ENCODE data around the gene NVL. TPM values are rescaled to one million over a fixed set of nuclear protein-coding genes. Genes with fewer than 3 reads are reported as not detected.

Gene NVL
- total and polyA plus RNA-seq, 10 of the 15 experiments (the other 5 are each of a cell fraction or from before 2014, with no cell fraction given), result 20.3 to 49.6 (median 35.2) TPM

- Histone ChIP-seq H4K20me1 (ENCODE audit: control insufficient read depth, insufficient read depth) (no peaks in the 10 kb centered on the region), H3K9ac (ENCODE audit: control insufficient read depth, insufficient read depth, low read length) (peak overlapping the region; percentile 89), H3K27ac (ENCODE audit: control insufficient read depth, insufficient read depth) (peak overlapping the region; percentile 91), H3K4me3 (peak overlapping the region; percentile 90), H2AFZ (ENCODE audit: control insufficient read depth, low read depth, low read length) (peak overlapping the region; percentile 75), H3K4me2 (ENCODE audit: control insufficient read depth, insufficient read depth) (peak overlapping the region; percentile 40), H3K9me3 (replicated peaks; ENCODE audit: control insufficient read depth, insufficient read depth, low read length) (no peaks in the 10 kb centered on the region), H3K36me3 (ENCODE audit: control insufficient read depth in 2 of 2, insufficient read depth in 2 of 2, low read length in 1 of 2) (no peaks in the 10 kb centered on the region), H3K4me1 (ENCODE audit: control insufficient read depth, insufficient read depth, low read length) (peaks cover 16% of the 10 kb centered on the region; the same call in 1 of the 2 replicates), H3K27me3 (replicated peaks in 1 of 2; ENCODE audit: control insufficient read depth in 2 of 2, insufficient read depth in 2 of 2, low read length in 1 of 2) (no peaks in the 10 kb centered on the region), H3K79me2 (ENCODE audit: control insufficient read depth, insufficient read depth, low read length) (peaks cover 37% of the 10 kb centered on the region)
- ChIA-PET SMC1A (ENCODE audit: uncharacterized antibody, unreplicated experiment) (interaction anchor here (0.7 to 2.9 kb wide), 6 partner anchors 11 to 195 kb away, joined by 3 to 14 read pairs (median 4); no protein-coding TSS in a partner anchor), RAD21 (ENCODE audit: unreplicated experiment) (interaction anchor here (0.9 to 1.9 kb wide), 7 partner anchors 10 to 337 kb away, joined by 3 to 8 read pairs (median 4); partner anchors contain the start of gene TP53BP2), POLR2A (interaction anchor here (1.3 to 1.8 kb wide), 3 partner anchors 10 to 21 kb away, joined by 4 to 7 read pairs (median 6); no protein-coding TSS in a partner anchor), CTCF (interaction anchor here (0.6 to 2.5 kb wide), 7 partner anchors 12 to 93 kb away, joined by 3 to 9 read pairs (median 4); no protein-coding TSS in a partner anchor)
- intact Hi-C loops (cut with micrococcal nuclease; ENCODE audit: unreplicated experiment) (loop anchor here (1.0 to 5.0 kb wide), 4 partner anchors 13 to 335 kb away; partner anchors contain the start of genes NVL and TP53BP2), in situ Hi-C loops (cut with MboI) (no loop called here)
- FAIRE-seq (peak; percentile 78), ATAC-seq (peak; percentile 61), DNase-seq (ENCODE audit: low read depth, low spot score) (peak; percentile 91)
- WGBS (ENCODE audit: insufficient coverage, insufficient replicate concordance, low lambda C conversion rate, missing lambda C conversion rate), result 13% methylated on average over 22 of the region's 22 CpGs
- TSS peak; percentile 94 for BruUV-seq (replicated peaks)
- no peak for TF ChIP-seq LARP7 (IDR thresholded peaks at IDR 0.05)
- no peak for TF ChIP-seq FOS (IDR thresholded peaks at IDR 0.05; ENCODE audit: borderline replicate concordance, extremely low read depth, insufficient read length)
- TF ChIP-seq MAX (IDR thresholded peaks at IDR 0.05; ENCODE audit: low read depth, low read length), result no peak; the same call in 1 of the 2 replicates
- no peak for TF ChIP-seq WRNIP1 (IDR thresholded peaks at IDR 0.05; ENCODE audit: borderline replicate concordance, low read depth, low read length)
- 0 out of 2 replicates have a peak, but pooled peaks have one; percentile 53 for TF ChIP-seq BCL11A (IDR thresholded peaks at IDR 0.05; ENCODE audit: low read depth, low read length)
- peak; percentile 87 for TF ChIP-seq PML (IDR thresholded peaks at IDR 0.05; ENCODE audit: low read length)
- TF ChIP-seq PKNOX1 (IDR thresholded peaks at IDR 0.05), result peak; percentile 72
- no peak for TF ChIP-seq RFX5 (IDR thresholded peaks at IDR 0.05; ENCODE audit: low read depth, low read length)
- TF ChIP-seq TARDBP (IDR thresholded peaks at IDR 0.05; ENCODE audit: borderline replicate concordance), result no peak
- no peak for TF ChIP-seq BRCA1 (IDR thresholded peaks at IDR 0.05; ENCODE audit: low read depth, low read length)
- TF ChIP-seq USF2 (IDR thresholded peaks at IDR 0.05; ENCODE audit: borderline replicate concordance, low read depth, low read length), result no peak
- no peak for TF ChIP-seq POLR2AphosphoS5 (IDR thresholded peaks at IDR 0.05; ENCODE audit: low read length)
- peak; percentile 98 for TF ChIP-seq RUNX3 (IDR thresholded peaks at IDR 0.05; ENCODE audit: low read length)
- TF ChIP-seq SMAD5 (IDR thresholded peaks at IDR 0.05; ENCODE audit: low read depth), result no peak
- TF ChIP-seq ELK1 (IDR thresholded peaks at IDR 0.05; ENCODE audit: low read depth, low read length), result no peak
- TF ChIP-seq MYC (IDR thresholded peaks at IDR 0.05; ENCODE audit: insufficient read depth, insufficient read length, insufficient replicate concordance, low read length, severe bottlenecking), result no peak
- TF ChIP-seq RB1 (IDR thresholded peaks at IDR 0.05; ENCODE audit: borderline replicate concordance), result no peak
- TF ChIP-seq E4F1 (IDR thresholded peaks at IDR 0.05; ENCODE audit: borderline replicate concordance, partially characterized antibody), result no peak
These were observed 147.7 kb downstream of the NVL start for GRCh38 chr1:224182057-224182865.
